HG02642 (cell line): Measurements from ENCODE around the gene CCAR1.
"Not testable (repeated sequence)": the region's sequence is repeated elsewhere in the genome, so short reads cannot be mapped to it uniquely, and the experiment has no call there.

Experiments
- ATAC-seq: cut with Tn5 transposase; IDR thresholded peaks from one replicate; pipeline ENCODE4 v1.9.1; 2021; ENCODE audit warnings: mild to moderate bottlenecking; ENCODE audit not compliant: unreplicated experiment, poor library complexity

CCAR1 gene

GRCh38 chr10:68756246-68756645 is 35.2 kb downstream of the CCAR1 start:
- no peak for ATAC-seq

DNA sequence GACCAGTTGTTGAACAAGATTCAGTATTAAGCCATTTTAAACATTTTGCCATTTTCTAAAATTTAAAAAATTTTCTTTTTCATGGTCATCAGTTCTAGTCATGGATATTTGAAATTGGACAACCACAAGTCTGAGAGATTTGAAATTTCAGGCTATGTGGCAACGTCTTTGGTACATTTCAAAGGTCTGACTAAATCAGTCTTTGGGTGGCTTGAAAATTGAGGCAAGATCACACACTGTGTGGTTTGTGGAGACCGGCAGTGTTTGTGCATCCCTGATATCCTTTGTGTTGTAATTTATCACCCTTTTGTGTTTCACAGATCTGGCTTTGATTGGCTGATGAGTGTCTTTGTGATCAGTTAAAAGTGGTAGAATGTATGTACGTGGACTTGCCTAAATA is 35.7 kb downstream of the CCAR1 start:
- ATAC-seq = no peak

DNA sequence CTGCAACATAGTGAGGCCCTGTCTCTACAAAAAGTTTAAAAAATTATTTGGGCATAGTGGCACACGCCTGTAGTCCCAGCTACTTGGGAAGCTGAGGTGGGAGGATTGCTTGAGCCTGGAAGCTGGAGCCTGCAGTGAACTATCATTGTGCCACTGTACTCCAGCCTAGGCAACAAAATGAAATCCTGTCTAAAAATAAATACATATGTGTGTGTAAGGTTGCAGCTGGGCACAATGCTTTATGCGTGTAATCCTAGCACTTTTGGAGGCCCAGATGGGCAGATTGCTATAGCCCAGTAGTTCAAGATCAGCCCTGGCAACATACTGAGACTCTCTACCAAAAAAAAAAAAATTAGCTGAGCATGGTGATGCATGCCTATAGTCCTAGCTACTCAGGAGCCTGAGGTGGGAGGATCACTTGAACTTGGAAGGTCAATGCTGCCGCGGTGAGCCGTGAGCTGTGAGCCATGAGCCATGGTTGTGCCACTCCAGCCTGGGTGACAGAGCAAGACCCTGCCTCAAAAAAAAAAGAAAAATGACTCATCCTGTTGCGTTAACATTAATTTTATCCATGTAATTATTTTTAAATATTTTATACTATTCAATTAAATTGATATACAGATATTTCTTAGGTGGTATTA is 38.3 kb downstream of the CCAR1 start:
- no peak for ATAC-seq

GRCh38 chr10:68759967-68760366 is 38.9 kb downstream of the CCAR1 start:
- no peak for ATAC-seq

GRCh38 chr10:68767407-68767806 is 46.4 kb downstream of the CCAR1 start:
- not testable (repeated sequence) for ATAC-seq

GRCh38 chr10:68781613-68782574 is 60.9 kb downstream of the CCAR1 start:
- ATAC-seq = no peak

DNA sequence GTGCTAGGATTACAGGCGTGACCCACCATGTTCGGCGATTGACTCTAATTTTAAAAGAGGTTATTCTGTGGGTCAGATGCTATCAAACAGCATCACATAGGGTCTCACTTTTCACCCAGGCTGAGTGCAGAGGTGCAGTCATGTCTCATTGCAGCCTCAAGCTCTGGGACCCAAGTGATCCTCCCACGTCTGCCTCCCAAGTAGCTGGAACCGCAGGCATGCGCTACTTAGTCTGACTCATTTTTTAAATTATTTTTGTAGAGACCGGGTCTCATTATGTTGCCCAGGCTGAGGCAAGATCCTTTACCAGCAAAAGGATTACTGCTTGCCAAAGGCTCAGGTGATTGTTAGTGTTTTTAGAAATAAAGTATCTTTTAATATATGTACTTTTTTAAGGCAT is 63.4 kb downstream of the CCAR1 start:
- ATAC-seq = no peak

DNA sequence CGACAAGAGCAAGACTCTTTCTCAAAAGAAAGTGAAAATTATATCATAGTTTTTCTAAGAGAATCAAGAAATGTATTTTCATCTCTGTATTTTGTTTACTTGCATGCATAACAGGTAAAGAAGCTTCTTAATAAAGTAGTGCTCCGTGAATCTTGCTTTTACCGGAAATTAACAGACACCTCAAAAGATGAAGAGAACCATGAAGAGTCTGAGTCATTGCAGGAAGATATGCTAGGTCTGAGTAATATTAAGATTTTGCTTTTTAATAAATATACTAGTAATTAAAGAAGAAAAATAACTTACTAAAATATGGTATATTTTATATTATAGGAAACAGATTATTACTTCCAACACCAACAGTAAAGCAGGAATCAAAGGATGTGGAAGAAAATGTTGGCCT is 66.8 kb downstream of the CCAR1 start:
- ATAC-seq = no peak

GRCh38 chr10:68790476-68790875 is 69.4 kb downstream of the CCAR1 start:
- ATAC-seq = no peak

DNA sequence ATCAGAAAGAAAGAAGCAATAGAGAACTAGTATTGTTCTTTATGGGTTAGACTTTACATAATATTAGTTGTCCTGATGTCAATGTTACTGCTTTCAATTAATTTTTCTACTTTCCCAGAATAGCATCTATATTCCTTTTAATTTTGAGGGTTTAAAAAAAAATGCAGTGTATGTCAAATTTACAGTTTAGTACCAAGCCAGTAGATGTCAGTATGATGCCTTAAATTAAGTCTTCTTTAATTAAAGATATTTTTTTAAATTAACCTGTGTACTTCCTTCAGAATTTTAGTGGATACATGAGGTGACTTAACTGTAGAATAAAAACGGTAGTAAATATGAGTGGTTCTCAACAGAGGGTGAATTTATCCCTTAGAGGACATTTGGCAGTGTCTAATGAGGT is 71.1 kb downstream of the CCAR1 start:
- ATAC-seq = no peak

DNA sequence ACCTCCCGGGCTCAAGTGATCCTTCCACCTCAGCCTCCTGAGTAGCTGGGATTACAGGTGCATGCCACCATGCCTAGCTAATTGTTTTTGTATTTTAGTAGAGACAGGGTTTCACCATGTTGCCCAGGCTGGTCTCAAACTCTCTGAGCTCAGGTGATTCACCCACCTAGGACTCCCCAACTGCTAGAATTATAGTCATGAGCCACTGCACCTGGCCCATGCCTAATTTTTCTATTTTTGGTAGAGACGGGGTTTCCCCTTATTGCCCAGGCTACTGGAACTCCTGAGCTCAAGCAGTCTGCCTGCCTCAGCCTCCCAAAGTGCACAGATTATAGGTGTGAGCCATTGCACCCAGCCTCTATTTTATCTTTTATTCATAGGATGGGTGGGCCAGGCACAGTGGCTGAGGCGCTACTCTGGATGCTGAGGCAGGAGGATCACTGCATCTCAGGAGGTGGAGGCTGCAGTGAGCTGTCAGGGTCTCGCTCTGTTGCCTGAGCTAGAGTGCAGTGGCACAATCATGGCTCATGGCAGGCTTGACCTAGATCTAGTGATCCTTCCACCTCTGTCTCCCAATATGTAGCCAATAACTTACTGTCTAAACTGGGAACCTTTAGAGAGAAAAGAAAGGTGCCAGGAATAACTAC is 75.0 kb downstream of the CCAR1 start:
- ATAC-seq = no peak

GRCh38 chr10:68796605-68797004 is 75.6 kb downstream of the CCAR1 start:
- ATAC-seq = no peak

- no peak for ATAC-seq
These were observed 79.2 kb downstream of the CCAR1 start for GRCh38 chr10:68800211-68800610.

- ATAC-seq = no peak
These were observed 83.7 kb downstream of the CCAR1 start for GRCh38 chr10:68804692-68805091.

DNA sequence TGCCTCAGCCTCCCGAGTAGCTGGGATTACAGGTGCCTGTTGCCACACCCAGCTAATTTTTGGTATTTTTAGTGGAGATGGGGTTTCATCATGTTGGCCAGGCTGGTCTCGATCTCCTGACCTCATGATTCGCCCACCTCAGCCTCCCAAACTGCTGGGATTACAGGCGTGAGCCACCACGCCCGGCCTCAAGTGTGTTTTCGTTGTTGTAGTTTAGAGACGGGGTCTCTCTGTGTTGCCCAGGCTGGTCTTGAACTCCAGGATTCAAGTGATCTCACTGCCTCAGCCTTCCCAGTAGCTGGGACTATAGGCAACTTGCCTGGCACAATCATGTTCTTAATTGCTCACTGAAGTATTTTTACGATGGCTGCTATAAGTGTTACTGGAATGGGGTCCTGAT is 89.8 kb downstream of the CCAR1 start:
- ATAC-seq = not testable (repeated sequence)

GRCh38 chr10:68811314-68812009 is 90.4 kb downstream of the CCAR1 start:
- no peak for ATAC-seq

- ATAC-seq = no peak
These were observed 91.4 kb downstream of the CCAR1 start for GRCh38 chr10:68812420-68812819.

GRCh38 chr10:68813559-68813958 is 92.5 kb downstream of the CCAR1 start:
- no peak for ATAC-seq

DNA sequence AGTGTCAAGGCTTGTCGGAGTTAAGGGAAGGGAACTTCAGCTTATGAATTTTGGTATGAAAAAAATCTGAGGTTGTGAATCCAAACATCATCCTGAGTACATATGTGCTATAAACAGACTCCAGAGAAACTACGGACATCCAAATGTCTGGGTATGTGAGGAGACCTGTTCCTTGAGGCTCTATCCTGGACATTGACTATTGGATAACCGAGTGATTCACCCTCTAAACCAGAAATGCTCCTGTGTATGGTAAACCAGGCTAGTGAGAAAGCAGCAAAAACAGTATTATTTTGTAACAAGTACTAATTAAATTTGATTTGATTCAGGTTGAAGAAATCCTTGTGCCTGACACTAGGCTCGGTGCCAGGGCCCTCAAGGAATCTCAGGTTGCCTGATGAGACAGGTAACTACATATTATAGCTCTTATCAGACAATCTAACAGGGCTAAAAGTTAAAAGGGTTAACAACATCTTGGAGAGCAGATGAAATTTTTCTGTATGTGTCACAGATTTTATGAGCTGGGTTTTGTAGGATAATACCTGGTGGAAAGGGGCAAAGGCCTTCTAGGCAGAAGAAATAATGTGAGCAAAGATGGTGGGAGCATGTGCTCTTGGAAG is 95.9 kb downstream of the CCAR1 start:
- no peak for ATAC-seq

- ATAC-seq = not testable (repeated sequence)
These were observed 99.3 kb downstream of the CCAR1 start for GRCh38 chr10:68820359-68820758.
